Hematopoietic multipotent progenitor cell treated with erythropoietin and hydrocortisone succinate and interleukin-3 and kit ligand, for 4 days (in vitro differentiated cells): Measurements from ENCODE around the gene PPL.
"Not testable (repeated sequence)": the region's sequence is repeated elsewhere in the genome, so short reads cannot be mapped to it uniquely, and the experiment has no call there.

Experiments
- DNase-seq: peaks from one replicate; pipeline ENCODE4 v3.0.0-alpha.2; 2015

The PPL gene

GRCh38 chr16:4936991-4937781 is at the start of gene PPL:
Gene PPL, minus strand, starts transcription at chr16:4937148. Its CDS starts 103 bp downstream, at chr16:4937045.
- peak; percentile 34 for DNase-seq

DNA sequence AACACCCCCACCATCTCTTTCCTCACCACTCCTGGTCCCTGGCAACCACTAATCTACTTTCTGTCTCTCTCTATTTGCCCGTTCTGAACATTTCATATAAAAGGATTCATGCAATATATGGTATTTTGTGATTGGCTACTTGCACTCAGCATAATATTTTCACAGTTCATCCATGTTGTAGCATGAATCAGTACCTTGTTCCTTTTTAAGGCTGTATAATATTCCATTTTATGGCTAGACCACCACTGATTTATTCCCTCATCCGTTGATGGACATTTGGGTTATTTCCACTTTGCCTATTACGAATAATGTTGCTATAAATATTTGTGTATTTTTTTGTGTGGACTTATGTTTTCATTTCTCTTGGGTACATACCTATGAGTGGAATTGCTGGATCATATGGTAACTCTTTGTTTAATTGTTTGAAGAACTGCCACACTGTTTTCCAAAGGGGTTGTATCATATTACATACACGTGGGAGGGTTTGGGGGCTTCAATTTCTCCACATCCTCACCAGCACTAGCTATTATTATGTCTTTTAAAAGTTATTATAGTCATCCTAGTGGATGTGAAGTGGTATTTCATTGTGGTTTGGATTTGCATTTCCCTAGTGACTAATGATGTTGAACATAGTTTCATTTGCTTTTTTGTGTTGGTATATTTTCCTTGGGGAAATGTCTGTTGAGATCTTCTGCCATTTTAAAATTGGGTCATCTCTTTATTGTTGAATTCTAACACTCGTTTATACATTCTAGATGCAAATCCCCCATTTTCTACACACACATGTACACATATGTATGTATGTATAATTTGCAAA is 47.4 kb upstream of the PPL start:
- DNase-seq = no peak

GRCh38 chr16:4982056-4982867 is 45.3 kb upstream of the PPL start:
- DNase-seq = no peak

DNA sequence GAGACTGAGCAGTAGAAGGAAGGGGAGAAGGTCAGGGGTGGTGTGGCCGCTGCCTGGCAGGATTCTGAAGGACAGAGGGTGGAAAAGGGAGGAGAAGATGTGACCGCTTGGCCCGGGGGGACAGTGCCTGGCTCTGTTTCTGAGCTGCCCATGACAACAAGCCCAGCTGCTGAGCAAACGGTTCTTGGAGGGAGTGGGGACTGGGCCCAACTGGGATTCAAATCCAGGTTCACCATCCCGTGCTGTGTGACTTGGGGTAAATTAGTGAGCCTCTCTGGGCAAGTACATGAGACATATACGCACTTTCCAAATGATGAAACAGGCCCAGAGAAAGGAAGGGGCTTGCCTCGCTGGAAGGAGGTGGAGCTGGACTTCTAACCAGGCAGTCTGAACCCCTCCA is 44.5 kb upstream of the PPL start:
- no peak for DNase-seq

DNA sequence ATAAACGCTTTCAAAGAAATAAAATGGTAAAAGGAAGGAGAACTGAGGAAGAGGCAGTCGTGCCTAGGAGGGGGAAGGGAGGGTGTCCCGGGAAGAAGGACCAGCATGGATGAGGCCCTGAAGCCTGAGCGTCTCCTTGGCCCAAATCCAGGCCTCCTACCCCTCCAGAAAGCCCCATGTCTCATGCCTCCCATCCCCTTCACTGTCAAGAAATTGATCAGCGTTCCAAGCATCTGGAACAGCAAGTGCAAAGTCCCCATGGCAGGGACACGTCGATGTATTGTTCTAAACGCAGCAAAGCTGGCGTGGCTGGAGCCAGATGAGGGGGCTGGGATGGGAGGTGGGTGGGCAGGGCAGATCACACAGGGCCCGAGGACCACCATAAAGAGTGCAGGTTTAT is 43.7 kb upstream of the PPL start:
- no peak for DNase-seq

DNA sequence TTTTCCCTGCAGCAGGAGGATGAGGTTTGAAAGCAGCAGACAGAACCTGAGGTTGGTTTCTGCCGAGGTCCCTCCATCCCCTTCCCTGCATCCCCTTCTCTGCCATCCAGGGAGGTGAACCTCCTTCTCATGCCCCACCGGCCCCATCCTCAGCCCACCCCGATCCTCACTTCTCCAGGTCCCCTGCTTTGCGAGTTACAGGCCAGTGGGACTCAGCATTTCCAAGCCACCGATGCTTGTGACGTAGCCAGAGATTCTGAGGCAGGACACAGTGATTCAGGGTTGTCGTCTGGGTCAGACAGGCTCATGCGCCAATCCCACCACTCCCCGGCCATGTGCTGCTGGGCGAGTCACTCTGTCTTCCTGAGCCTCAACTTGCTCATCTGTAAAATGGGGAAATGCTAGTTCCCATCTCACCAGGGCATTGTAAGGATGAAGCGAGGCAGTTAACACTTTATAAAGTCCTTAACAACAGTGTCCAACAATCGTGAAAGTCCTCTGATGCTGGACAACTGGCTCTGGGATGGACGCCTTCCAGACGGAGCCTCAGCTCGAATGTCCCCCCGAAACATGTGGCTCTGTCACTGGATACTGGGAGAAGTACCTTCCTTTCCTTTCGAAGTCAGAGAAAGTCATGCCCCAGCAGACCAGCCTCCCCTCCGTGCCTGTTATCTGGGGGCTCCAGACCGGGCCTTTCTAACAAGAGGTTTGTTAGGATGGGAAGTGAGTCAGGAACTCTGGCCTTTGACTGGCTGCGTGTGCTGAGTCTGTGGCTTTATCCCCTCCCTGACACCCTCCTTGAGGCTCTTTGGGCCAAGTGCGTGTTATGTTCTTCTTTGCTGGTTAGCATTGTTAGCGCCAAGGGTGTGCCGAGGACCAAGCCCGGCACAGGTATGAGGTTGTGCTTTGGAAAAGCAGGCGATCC is 43.0 kb upstream of the PPL start:
- peak; percentile 83 for DNase-seq

GRCh38 chr16:4979164-4979563 is 42.2 kb upstream of the PPL start:
- DNase-seq = no peak

DNA sequence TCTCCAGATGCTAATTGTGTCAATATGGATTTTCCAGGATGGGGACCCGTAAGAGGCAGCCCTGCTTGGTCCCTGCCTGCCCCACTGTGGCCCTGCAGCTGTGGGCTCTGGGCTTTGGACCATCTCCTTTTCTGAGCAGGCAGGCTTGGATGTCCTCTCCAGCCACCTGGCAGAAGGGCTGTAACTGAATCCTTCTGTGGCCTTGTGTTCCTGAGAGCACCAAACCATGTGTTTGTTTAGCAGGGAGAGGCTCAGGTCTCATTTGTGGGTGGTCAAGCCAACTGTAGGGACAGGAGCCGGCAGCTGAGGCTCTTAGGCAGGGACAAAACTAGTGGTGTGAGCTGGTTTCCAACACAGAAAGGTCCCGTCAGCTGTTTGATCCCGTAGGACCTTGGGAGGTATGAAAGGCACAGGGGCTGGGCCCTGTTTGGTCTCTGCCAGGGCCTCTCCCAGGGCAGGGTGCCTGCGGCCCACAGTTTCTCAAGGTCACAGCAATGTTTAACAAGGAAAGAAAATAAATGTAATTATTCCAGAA is 39.7 kb upstream of the PPL start:
- DNase-seq = no peak

GRCh38 chr16:4976079-4976478 is 39.1 kb upstream of the PPL start:
- peak; percentile 71 for DNase-seq

GRCh38 chr16:4972938-4973587 is 36.1 kb upstream of the PPL start:
- no peak for DNase-seq

DNA sequence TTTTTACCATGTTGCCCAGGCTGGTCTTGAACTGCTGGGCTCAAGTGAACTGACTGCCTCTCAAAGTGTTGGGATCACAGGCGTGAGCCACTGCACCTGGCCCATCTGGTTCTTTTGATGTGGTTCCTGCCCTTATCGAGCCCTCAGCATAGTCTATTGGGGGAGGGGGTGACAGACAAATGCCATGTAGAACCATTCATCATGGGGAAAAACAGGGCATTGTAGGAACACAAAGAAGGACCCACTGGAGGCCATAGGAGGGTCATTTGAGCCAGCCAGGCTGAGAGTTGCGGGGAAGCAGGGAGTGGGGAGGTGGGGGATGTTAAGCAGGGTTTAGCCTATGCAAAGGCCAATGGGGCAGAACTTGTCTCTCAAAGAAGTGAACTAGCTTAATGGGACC is 33.1 kb upstream of the PPL start:
- no peak for DNase-seq

- DNase-seq = no peak
Observed at GRCh38 chr16:4968879-4969483, 32.0 kb upstream of the PPL start.

- DNase-seq = not testable (repeated sequence)
Observed at GRCh38 chr16:4968278-4968677, 31.3 kb upstream of the PPL start.

DNA sequence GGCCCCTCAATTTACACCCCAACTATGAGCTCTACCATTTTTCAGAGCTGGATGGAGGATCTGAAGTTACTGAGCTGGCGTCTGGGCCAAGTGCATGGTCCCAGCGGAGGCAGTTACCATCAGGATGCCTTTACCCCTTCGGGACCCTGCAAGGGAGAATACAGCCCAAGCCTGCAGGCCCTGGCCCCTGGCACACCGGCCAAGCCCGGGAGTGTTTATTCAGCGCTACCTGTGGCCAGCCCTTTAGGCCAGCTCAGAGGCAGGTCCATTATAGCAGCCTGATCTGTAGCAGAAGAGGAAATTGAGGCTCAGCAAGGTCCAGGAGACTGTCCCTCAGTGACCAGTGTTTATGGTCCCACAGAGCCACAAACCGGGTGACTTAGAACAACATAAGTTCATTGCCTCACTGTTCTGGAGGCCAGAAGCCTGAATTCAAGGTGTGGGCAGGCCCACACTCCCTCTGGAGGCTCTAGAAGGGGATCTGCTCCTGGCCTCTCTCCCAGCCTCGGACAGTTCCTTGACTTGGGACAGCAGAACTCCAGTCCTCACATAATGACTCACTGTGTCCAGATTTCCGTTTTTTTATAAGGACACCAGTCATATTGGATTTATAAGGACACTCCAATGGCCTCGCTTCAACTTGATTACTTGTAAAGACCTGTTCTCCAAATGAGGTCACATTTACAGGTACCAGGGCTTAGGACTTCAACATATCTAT is 29.9 kb upstream of the PPL start:
- no peak for DNase-seq

- not testable (repeated sequence) for DNase-seq
Observed at GRCh38 chr16:4963527-4963926, 26.6 kb upstream of the PPL start.

- DNase-seq = no peak
Observed at GRCh38 chr16:4962716-4963115, 25.8 kb upstream of the PPL start.

- DNase-seq = no peak
Observed at GRCh38 chr16:4960579-4960978, 23.6 kb upstream of the PPL start.

- no peak for DNase-seq
Observed at GRCh38 chr16:4958510-4959438, 21.8 kb upstream of the PPL start.
